Osteocyte (in vitro differentiated cells): ENCODE data around the gene IL22RA2. TPM values are rescaled to one million over a fixed set of nuclear protein-coding genes. Genes with fewer than 3 reads are reported as not detected.

ENCODE experiments used
- DNase-seq: peaks from one replicate; pipeline ENCODE4 v3.0.0; 2021; ENCODE audit warnings: mixed read lengths; ENCODE audit not compliant: unreplicated experiment; ENCODE audit errors: extremely low spot score
- H3K27ac Mint-ChIP-seq: one replicate; pipeline ENCODE4 v1.8.0; 2021; ENCODE audit warnings: mild to moderate bottlenecking, mixed read lengths; ENCODE audit not compliant: unreplicated experiment
- H3K27me3 Mint-ChIP-seq: one replicate; pipeline ENCODE4 v1.8.0; 2021; ENCODE audit warnings: mixed read lengths; ENCODE audit not compliant: unreplicated experiment
- H3K36me3 Mint-ChIP-seq: one replicate; pipeline ENCODE4 v1.8.0; 2021; ENCODE audit warnings: mixed read lengths; ENCODE audit not compliant: unreplicated experiment
- H3K4me1 Mint-ChIP-seq: one replicate; pipeline ENCODE4 v1.8.0; 2021; ENCODE audit warnings: mixed read lengths; ENCODE audit not compliant: unreplicated experiment
- H3K4me3 Mint-ChIP-seq: one replicate; pipeline ENCODE4 v1.8.0; 2021; ENCODE audit warnings: mild to moderate bottlenecking, moderate library complexity, mixed read lengths; ENCODE audit not compliant: unreplicated experiment
- H3K9me3 Mint-ChIP-seq: one replicate; pipeline ENCODE4 v1.8.0; 2021; ENCODE audit warnings: mixed read lengths; ENCODE audit not compliant: unreplicated experiment
- CTCF ChIP-seq: fragments of 200-600 bp; sonication (generic); IDR thresholded peaks from 2 replicates; pipeline ENCODE4 v1.5.0; 2021; ENCODE audit warnings: antibody characterized with exemption, mild to moderate bottlenecking, moderate library complexity
- total RNA-seq: library from RNA; stranded (reverse); gene quantifications from 2 replicates; pipeline ENCODE4 v1.2.1, GENCODE V29; 2021

Gene IL22RA2
- total RNA-seq, 1 donor from 2014 or later, result not detected

GRCh38 chr6:137181891-137182653 lies 8.6 kb upstream of the IL22RA2 start:
- Mint-ChIP-seq H3K36me3 (peaks cover 3% of the 10 kb centered on the region), H3K27me3 (peaks cover 2% of the 10 kb centered on the region), H3K27ac (no peak overlapping the region), H3K4me3 (no peak overlapping the region), H3K4me1 (no peaks in the 10 kb centered on the region), H3K9me3 (peaks cover 29% of the 10 kb centered on the region)
- TF ChIP-seq CTCF, result no peak
- DNase-seq, result no peak

- Mint-ChIP-seq H3K4me1 (no peaks in the 10 kb centered on the region), H3K27me3 (peaks cover 15% of the 10 kb centered on the region), H3K4me3 (no peak overlapping the region), H3K9me3 (peaks cover 9% of the 10 kb centered on the region), H3K36me3 (peaks cover 3% of the 10 kb centered on the region), H3K27ac (no peak overlapping the region)
- no peak for TF ChIP-seq CTCF
- no peak for DNase-seq
These were observed 4.2 kb upstream of the IL22RA2 start for GRCh38 chr6:137177611-137178010.

GRCh38 chr6:137176729-137177128 lies 3.3 kb upstream of the IL22RA2 start:
- DNase-seq, result no peak
- H3K36me3 Mint-ChIP-seq, result no peaks in the 10 kb centered on the region

GRCh38 chr6:137175868-137176245 lies 2.4 kb upstream of the IL22RA2 start:
- H3K27me3 Mint-ChIP-seq, result peaks cover 15% of the 10 kb centered on the region
- no peak for TF ChIP-seq CTCF
- peaks cover 3% of the 10 kb centered on the region for H3K9me3 Mint-ChIP-seq
- H3K4me3 Mint-ChIP-seq, result no peak overlapping the region
- H3K27ac Mint-ChIP-seq, result no peak overlapping the region
- no peak for DNase-seq
- H3K36me3 Mint-ChIP-seq, result no peaks in the 10 kb centered on the region
- no peaks in the 10 kb centered on the region for H3K4me1 Mint-ChIP-seq

More at GRCh38 chr6:137176729-137177128, 3.3 kb upstream of the IL22RA2 start:
- H3K4me3 Mint-ChIP-seq, result no peak overlapping the region
- H3K4me1 Mint-ChIP-seq, result no peaks in the 10 kb centered on the region
- peaks cover 15% of the 10 kb centered on the region for H3K27me3 Mint-ChIP-seq
- H3K9me3 Mint-ChIP-seq, result peaks cover 4% of the 10 kb centered on the region
- no peak overlapping the region for H3K27ac Mint-ChIP-seq
- TF ChIP-seq CTCF, result no peak

GRCh38 chr6:137175157-137175867 lies 1.9 kb upstream of the IL22RA2 start:
- H3K4me3 Mint-ChIP-seq, result no peak overlapping the region
- TF ChIP-seq CTCF, result no peak
- no peaks in the 10 kb centered on the region for H3K4me1 Mint-ChIP-seq
- no peaks in the 10 kb centered on the region for H3K36me3 Mint-ChIP-seq
- peaks cover 15% of the 10 kb centered on the region for H3K27me3 Mint-ChIP-seq
- no peak for DNase-seq
- H3K27ac Mint-ChIP-seq, result no peak overlapping the region
- no peaks in the 10 kb centered on the region for H3K9me3 Mint-ChIP-seq
